HEK293 (cell line): ENCODE measurements around the gene KLC4.
A peak's percentile ranks its signal among the peaks of the same experiment; 100 is the strongest.

Source experiments
- INSM2 ChIP-seq: fragments of 450-650 bp; formaldehyde crosslinking; IDR thresholded peaks from 2 replicates; pipeline ENCODE4 v1.5.1; 2016; ENCODE audit warnings: missing biosample characterization, missing genetic modification characterization
- KLF16 ChIP-seq: fragments of 450-650 bp; formaldehyde crosslinking; IDR thresholded peaks from 2 replicates; pipeline ENCODE4 v1.5.1; 2017; ENCODE audit warnings: missing biosample characterization, missing genetic modification characterization
- KLF9 ChIP-seq: fragments of 450-650 bp; formaldehyde crosslinking; IDR thresholded peaks from 2 replicates; pipeline ENCODE4 v1.5.1; 2016; ENCODE audit warnings: missing biosample characterization, missing genetic modification characterization, low read depth
- YY2 ChIP-seq: fragments of 450-650 bp; formaldehyde crosslinking; IDR thresholded peaks from 2 replicates; pipeline ENCODE4 v1.5.1; 2016; ENCODE audit warnings: missing biosample characterization, missing genetic modification characterization
- ZBTB20 ChIP-seq: fragments of 450-650 bp; formaldehyde crosslinking; IDR thresholded peaks from 2 replicates; pipeline ENCODE4 v1.5.1; 2016; ENCODE audit warnings: missing biosample characterization, missing genetic modification characterization
- ZBTB48 ChIP-seq: fragments of 450-650 bp; formaldehyde crosslinking; IDR thresholded peaks from 2 replicates; pipeline ENCODE4 v1.5.1; 2016; ENCODE audit warnings: missing biosample characterization, missing genetic modification characterization
- ZBTB7A ChIP-seq: fragments of 450-650 bp; formaldehyde crosslinking; IDR thresholded peaks from 2 replicates; pipeline ENCODE4 v1.5.1; 2016; ENCODE audit warnings: low read depth, missing biosample characterization, missing genetic modification characterization
- ZFP69B ChIP-seq: fragments of 450-650 bp; formaldehyde crosslinking; IDR thresholded peaks from 2 replicates; pipeline ENCODE4 v1.5.1; 2016; ENCODE audit warnings: missing biosample characterization, missing genetic modification characterization
- ZNF121 ChIP-seq: fragments of 450-650 bp; formaldehyde crosslinking; IDR thresholded peaks from 2 replicates; pipeline ENCODE4 v1.5.1; 2016; ENCODE audit warnings: missing biosample characterization, missing genetic modification characterization
- ZNF341 ChIP-seq: fragments of 450-650 bp; formaldehyde crosslinking; IDR thresholded peaks from 2 replicates; pipeline ENCODE4; 2016; ENCODE audit warnings: low read depth, missing biosample characterization, missing genetic modification characterization
- ZNF426 ChIP-seq: fragments of 450-650 bp; formaldehyde crosslinking; IDR thresholded peaks from 2 replicates; pipeline ENCODE4 v1.5.1; 2017; ENCODE audit warnings: missing biosample characterization, missing genetic modification characterization, mild to moderate bottlenecking, inconsistent platforms, moderate library complexity
- ZNF629 ChIP-seq: fragments of 450-650 bp; formaldehyde crosslinking; IDR thresholded peaks from 2 replicates; pipeline ENCODE4 v1.5.1; 2017; ENCODE audit warnings: missing biosample characterization, missing genetic modification characterization
- TF ChIP-seq, protein P1 (sequence below): fragments of 450-650 bp; formaldehyde crosslinking; IDR thresholded peaks from 2 replicates; pipeline ENCODE4 v1.5.1; 2016; ENCODE audit warnings: missing biosample characterization, missing genetic modification characterization, borderline replicate concordance
- TF ChIP-seq, protein P2 (sequence below): fragments of 450-650 bp; formaldehyde crosslinking; IDR thresholded peaks from 2 replicates; pipeline ENCODE4 v1.5.1; 2017; ENCODE audit warnings: missing biosample characterization, mild to moderate bottlenecking, missing genetic modification characterization, moderate library complexity
- TF ChIP-seq, protein P3 (sequence below): fragments of 450-650 bp; formaldehyde crosslinking; IDR thresholded peaks from 2 replicates; pipeline ENCODE4 v1.5.1; 2016; ENCODE audit warnings: missing biosample characterization, missing genetic modification characterization
- TF ChIP-seq, protein P4 (sequence below): fragments of 450-650 bp; formaldehyde crosslinking; IDR thresholded peaks from 2 replicates; pipeline ENCODE4 v1.5.1; 2016; ENCODE audit warnings: missing biosample characterization, missing genetic modification characterization

The KLC4 gene

DNA sequence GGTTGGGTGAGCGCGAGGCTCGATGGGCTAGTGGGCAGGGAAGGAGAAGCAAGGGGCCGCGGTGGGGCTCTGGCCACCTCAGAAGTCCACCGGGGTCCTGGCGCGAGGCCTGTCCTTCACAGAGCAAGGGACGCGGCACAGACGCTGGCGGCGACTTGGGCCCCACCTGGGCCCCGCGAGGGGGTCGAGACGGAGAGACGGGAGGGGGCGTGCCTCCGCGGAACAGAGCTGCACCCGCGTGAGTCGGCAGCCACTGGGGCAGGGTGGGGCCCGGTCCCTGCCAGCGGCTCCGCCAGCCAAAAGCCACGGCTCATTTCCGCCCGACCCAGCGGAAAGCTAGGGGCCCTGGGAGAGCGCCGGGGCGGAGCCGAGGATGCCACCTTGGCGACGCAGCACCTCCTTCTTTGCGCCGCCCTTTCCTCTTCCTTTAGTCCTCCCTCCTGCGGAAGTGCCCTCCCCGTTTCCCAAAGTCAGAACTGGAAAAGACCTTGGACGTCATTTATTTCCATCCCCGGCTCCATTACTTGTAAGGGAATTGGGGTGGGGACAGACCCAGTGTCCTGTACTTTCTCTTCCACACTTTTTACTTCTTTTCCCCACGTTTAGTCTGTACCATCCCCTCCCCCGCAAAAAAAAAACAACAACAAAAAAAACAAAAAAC is 5.8 kb upstream of the KLC4 start, which contains the start of gene CUL7 (continued):
- TF ChIP-seq, protein P1, sequence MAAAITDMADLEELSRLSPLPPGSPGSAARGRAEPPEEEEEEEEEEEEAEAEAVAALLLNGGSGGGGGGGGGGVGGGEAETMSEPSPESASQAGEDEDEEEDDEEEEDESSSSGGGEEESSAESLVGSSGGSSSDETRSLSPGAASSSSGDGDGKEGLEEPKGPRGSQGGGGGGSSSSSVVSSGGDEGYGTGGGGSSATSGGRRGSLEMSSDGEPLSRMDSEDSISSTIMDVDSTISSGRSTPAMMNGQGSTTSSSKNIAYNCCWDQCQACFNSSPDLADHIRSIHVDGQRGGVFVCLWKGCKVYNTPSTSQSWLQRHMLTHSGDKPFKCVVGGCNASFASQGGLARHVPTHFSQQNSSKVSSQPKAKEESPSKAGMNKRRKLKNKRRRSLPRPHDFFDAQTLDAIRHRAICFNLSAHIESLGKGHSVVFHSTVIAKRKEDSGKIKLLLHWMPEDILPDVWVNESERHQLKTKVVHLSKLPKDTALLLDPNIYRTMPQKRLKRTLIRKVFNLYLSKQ = no peak
- TF ChIP-seq ZBTB7A (tag by site-specific recombination) (peak; percentile 66), ZBTB48 (tag by site-specific recombination) (peak; percentile 96), ZNF629 (peak; percentile 93), ZBTB20 (tag by site-specific recombination) (peak; percentile 91), INSM2 (tag by site-specific recombination) (0 out of 2 replicates have a peak, but pooled peaks have one; percentile 33), ZNF121 (tag by site-specific recombination) (peak; percentile 42; the same call in 1 of the 2 replicates), ZNF341 (tag by site-specific recombination) (peak; percentile 76), YY2 (tag by site-specific recombination) (no peak), KLF9 (tag by site-specific recombination) (peak; percentile 98), ZFP69B (tag by site-specific recombination) (peak; percentile 99), ZNF426 (no peak), KLF16 (tag by site-specific recombination) (peak; percentile 84)
- TF ChIP-seq, protein P2, sequence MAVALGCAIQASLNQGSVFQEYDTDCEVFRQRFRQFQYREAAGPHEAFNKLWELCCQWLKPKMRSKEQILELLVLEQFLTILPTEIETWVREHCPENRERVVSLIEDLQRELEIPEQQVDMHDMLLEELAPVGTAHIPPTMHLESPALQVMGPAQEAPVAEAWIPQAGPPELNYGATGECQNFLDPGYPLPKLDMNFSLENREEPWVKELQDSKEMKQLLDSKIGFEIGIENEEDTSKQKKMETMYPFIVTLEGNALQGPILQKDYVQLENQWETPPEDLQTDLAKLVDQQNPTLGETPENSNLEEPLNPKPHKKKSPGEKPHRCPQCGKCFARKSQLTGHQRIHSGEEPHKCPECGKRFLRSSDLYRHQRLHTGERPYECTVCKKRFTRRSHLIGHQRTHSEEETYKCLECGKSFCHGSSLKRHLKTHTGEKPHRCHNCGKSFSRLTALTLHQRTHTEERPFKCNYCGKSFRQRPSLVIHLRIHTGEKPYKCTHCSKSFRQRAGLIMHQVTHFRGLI = no peak
- TF ChIP-seq, protein P3, sequence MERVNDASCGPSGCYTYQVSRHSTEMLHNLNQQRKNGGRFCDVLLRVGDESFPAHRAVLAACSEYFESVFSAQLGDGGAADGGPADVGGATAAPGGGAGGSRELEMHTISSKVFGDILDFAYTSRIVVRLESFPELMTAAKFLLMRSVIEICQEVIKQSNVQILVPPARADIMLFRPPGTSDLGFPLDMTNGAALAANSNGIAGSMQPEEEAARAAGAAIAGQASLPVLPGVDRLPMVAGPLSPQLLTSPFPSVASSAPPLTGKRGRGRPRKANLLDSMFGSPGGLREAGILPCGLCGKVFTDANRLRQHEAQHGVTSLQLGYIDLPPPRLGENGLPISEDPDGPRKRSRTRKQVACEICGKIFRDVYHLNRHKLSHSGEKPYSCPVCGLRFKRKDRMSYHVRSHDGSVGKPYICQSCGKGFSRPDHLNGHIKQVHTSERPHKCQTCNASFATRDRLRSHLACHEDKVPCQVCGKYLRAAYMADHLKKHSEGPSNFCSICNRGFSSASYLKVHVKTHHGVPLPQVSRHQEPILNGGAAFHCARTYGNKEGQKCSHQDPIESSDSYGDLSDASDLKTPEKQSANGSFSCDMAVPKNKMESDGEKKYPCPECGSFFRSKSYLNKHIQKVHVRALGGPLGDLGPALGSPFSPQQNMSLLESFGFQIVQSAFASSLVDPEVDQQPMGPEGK (tag by site-specific recombination) = peak; percentile 93
- TF ChIP-seq, protein P4, sequence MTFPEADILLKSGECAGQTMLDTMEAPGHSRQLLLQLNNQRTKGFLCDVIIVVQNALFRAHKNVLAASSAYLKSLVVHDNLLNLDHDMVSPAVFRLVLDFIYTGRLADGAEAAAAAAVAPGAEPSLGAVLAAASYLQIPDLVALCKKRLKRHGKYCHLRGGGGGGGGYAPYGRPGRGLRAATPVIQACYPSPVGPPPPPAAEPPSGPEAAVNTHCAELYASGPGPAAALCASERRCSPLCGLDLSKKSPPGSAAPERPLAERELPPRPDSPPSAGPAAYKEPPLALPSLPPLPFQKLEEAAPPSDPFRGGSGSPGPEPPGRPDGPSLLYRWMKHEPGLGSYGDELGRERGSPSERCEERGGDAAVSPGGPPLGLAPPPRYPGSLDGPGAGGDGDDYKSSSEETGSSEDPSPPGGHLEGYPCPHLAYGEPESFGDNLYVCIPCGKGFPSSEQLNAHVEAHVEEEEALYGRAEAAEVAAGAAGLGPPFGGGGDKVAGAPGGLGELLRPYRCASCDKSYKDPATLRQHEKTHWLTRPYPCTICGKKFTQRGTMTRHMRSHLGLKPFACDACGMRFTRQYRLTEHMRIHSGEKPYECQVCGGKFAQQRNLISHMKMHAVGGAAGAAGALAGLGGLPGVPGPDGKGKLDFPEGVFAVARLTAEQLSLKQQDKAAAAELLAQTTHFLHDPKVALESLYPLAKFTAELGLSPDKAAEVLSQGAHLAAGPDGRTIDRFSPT = peak; percentile 96
